Endothelial cell of umbilical vein (primary cell): ENCODE results near the gene FAM193A.

Source experiments
- CTCF ChIP-seq, 2 donors: IDR thresholded peaks; 1 replicate in 1 of 2; 2 replicates in 1 of 2; pipeline ENCODE4 v1.5.1; 2011; ENCODE audit warnings: low read length in 2 of 2, mild to moderate bottlenecking in 2 of 2, moderate library complexity in 2 of 2, control low read depth in 1 of 2, inconsistent platforms in 1 of 2, low read depth in 1 of 2; ENCODE audit not compliant: insufficient read depth in 1 of 2; ENCODE audit errors: extremely low read depth in 1 of 2
- EZH2 ChIP-seq: IDR thresholded peaks from 2 replicates; pipeline ENCODE4 v1.6.1; 2012; ENCODE audit warnings: borderline replicate concordance, low read depth, mild to moderate bottlenecking, moderate library complexity, low read length, inconsistent platforms; ENCODE audit not compliant: severe bottlenecking
- JUN ChIP-seq: IDR thresholded peaks from 2 replicates; pipeline ENCODE4 v1.6.1; 2011; ENCODE audit warnings: borderline replicate concordance, low read depth; ENCODE audit not compliant: insufficient read length, insufficient read depth
- POLR2A ChIP-seq: IDR thresholded peaks from 2 replicates; pipeline ENCODE4 v1.6.1; 2012; ENCODE audit warnings: low read depth, mild to moderate bottlenecking, control low read depth, low read length
- POLR2AphosphoS5 ChIP-seq: IDR thresholded peaks from 2 replicates; pipeline ENCODE4 v1.6.1; 2012; ENCODE audit warnings: low read depth, mild to moderate bottlenecking, control low read depth, low read length, moderate library complexity; ENCODE audit not compliant: insufficient read depth

GRCh38 chr4:2767046-2767704 lies 230.7 kb downstream of the FAM193A start:
- no peak for TF ChIP-seq CTCF (IDR thresholded peaks at IDR 0.05; ENCODE audit: extremely low read depth in 1 of 2, insufficient read depth in 1 of 2, low read depth in 1 of 2, low read length in 2 of 2)
- TF ChIP-seq EZH2: no peak
- TF ChIP-seq POLR2AphosphoS5: no peak
- TF ChIP-seq JUN: no peak
- no peak for TF ChIP-seq POLR2A
